GM12878 (cell line): ENCODE results near the gene MAN2C1. TPM values are rescaled to one million over a fixed set of nuclear protein-coding genes. Genes with fewer than 3 reads are reported as not detected.
A peak's percentile ranks its signal among the peaks of the same experiment; 100 is the strongest.

ENCODE experiments used
- ATAC-seq: fragments of 200-7000 bp; cut with Tn5 transposase; 3 replicates; pipeline ENCODE4 v1.9.1; 2020; ENCODE audit warnings: mild to moderate bottlenecking, moderate library complexity
- BruUV-seq: library from RNA; stranded (reverse); fragments of 400-500 nt; replicated peaks from 2 replicates; lab custom pipeline; 2021; lab: Mats Ljungman, UMichigan
- CTCF ChIA-PET: fragments of 300-600 bp; sonication (Branson Sonifier 250); formaldehyde crosslinking; extraction: SDS; loops from one replicate; lab custom pipeline; 2021; ENCODE audit warnings: inconsistent platforms; lab: Yijun Ruan, JAX
- POLR2A ChIA-PET: fragments of 350-600 bp; formaldehyde crosslinking; extraction: SDS; loops from one replicate; lab custom pipeline; 2021; ENCODE audit warnings: inconsistent platforms; lab: Charles Lee
- RAD21 ChIA-PET: fragments of 300-600 bp; sonication (Branson Sonifier 250); formaldehyde crosslinking; loops from one replicate; lab custom pipeline; 2023; ENCODE audit warnings: antibody characterized with exemption; ENCODE audit not compliant: unreplicated experiment; lab: Charles Lee
- SMC1A ChIA-PET: fragments of 300-600 bp; sonication (Branson Sonifier 250); formaldehyde crosslinking; loops from one replicate; lab custom pipeline; 2023; ENCODE audit not compliant: unreplicated experiment, uncharacterized antibody; lab: Charles Lee
- DNase-seq: peaks from one replicate; pipeline ENCODE4 v3.0.0-alpha.2; 2011; ENCODE audit warnings: low read depth, low spot score
- FAIRE-seq: peaks from 3 replicates; lab custom pipeline; 2011; peaks lifted over from hg19 to GRCh38; lab: Jason Lieb, UNC
- H2AFZ ChIP-seq: 2 replicates; pipeline ENCODE4 v1.6.0; 2011; ENCODE audit warnings: low read depth, low read length, control low read depth; ENCODE audit not compliant: control insufficient read depth
- H3K27ac ChIP-seq: 2 replicates; pipeline ENCODE4 v1.5.1; 2011; ENCODE audit warnings: control low read depth; ENCODE audit not compliant: control insufficient read depth, insufficient read depth
- H3K27me3 ChIP-seq, 2 experiments: replicated peaks in 1 of 2; 2 replicates each; pipeline versions ENCODE4 v1.6.0 to v1.6.1; 2011; ENCODE audit warnings: low read length in 1 of 2; ENCODE audit not compliant: control insufficient read depth in 2 of 2, insufficient read depth in 2 of 2
- H3K36me3 ChIP-seq, 2 experiments: 2 replicates each; pipeline ENCODE4 v1.5.1; 2011; ENCODE audit warnings: low read length in 1 of 2; ENCODE audit not compliant: control insufficient read depth in 2 of 2, insufficient read depth in 2 of 2
- H3K4me1 ChIP-seq: 2 replicates; pipeline ENCODE4 v1.6.1; 2011; ENCODE audit warnings: mild to moderate bottlenecking, low read length, moderate library complexity, mixed read lengths; ENCODE audit not compliant: control insufficient read depth, insufficient read depth
- H3K4me2 ChIP-seq: 2 replicates; pipeline ENCODE4 v1.6.0; 2011; ENCODE audit warnings: control low read depth; ENCODE audit not compliant: control insufficient read depth, insufficient read depth
- H3K4me3 ChIP-seq: fragments of 200-600 bp; sonication (generic); 2 replicates; pipeline ENCODE4 v1.5.1; 2016
- H3K79me2 ChIP-seq: 2 replicates; pipeline ENCODE4 v1.6.0; 2011; ENCODE audit warnings: low read length; ENCODE audit not compliant: control insufficient read depth, insufficient read depth
- H3K9ac ChIP-seq: 2 replicates; pipeline ENCODE4 v1.8.0; 2011; ENCODE audit warnings: low read length, control low read depth, mixed read lengths; ENCODE audit not compliant: control insufficient read depth, insufficient read depth
- H3K9me3 ChIP-seq: replicated peaks from 3 replicates; pipeline ENCODE4 v1.5.1; 2011; ENCODE audit warnings: mild to moderate bottlenecking, low read length; ENCODE audit not compliant: control insufficient read depth, insufficient read depth
- H4K20me1 ChIP-seq: 2 replicates; pipeline ENCODE4 v1.6.0; 2011; ENCODE audit not compliant: control insufficient read depth, insufficient read depth
- POLR2A ChIP-seq: IDR thresholded peaks from 2 replicates; pipeline ENCODE4 v1.6.1; 2011; ENCODE audit warnings: low read depth, mild to moderate bottlenecking, low read length
- RB1 ChIP-seq: fragments of 450-650 bp; formaldehyde crosslinking; IDR thresholded peaks from 2 replicates; pipeline ENCODE4 v1.6.1; 2017; ENCODE audit warnings: mild to moderate bottlenecking, borderline replicate concordance
- SUZ12 ChIP-seq: fragments of 200-600 bp; sonication (generic); IDR thresholded peaks from one replicate; pipeline ENCODE4 v1.6.1; 2018; ENCODE audit warnings: antibody characterized with exemption, mild to moderate bottlenecking; ENCODE audit not compliant: unreplicated experiment
- WGBS: methylation state at CpG from one replicate; pipeline ENCODE4 v1.1.6; 2016; ENCODE audit warnings: low lambda C conversion rate; ENCODE audit not compliant: insufficient replicate concordance, insufficient coverage; ENCODE audit errors: missing lambda C conversion rate; 5-methylcytosine and 5-hydroxymethylcytosine counted together
- in situ Hi-C: fragments of 300-500 bp; cut with MboI; formaldehyde crosslinking; loops from 9 replicates; pipeline ENCODE4 v1.14.3; 2018; ENCODE audit warnings: mixed read lengths
- intact Hi-C: fragments of 100-400 bp; cut with micrococcal nuclease; formaldehyde crosslinking; loops from one replicate; pipeline ENCODE4 v1.14.2; 2022; ENCODE audit not compliant: unreplicated experiment
- polyA plus RNA-seq, 11 experiments: library from polyadenylated mRNA; depleted of rRNA in 4 of 11; unstranded in 6 of 11; stranded (reverse) in 5 of 11; fragments of >200 nt; fragmentation: Nextera tagmentation in 4 of 11; fragmentation: Illumina TruSeq in 1 of 11; extraction: Ambion mirVana in 4 of 11; extraction: Trizol in 1 of 11; gene quantifications; 1 replicate in 1 of 11; 2 replicates in 10 of 11; pipeline versions ENCODE4 v1.2.1 to v1.2.3, GENCODE V29; 2011 to 2016; ENCODE audit warnings: inconsistent platforms in 2 of 11, missing spikeins in 2 of 11, low read depth in 1 of 11
- total RNA-seq, 4 experiments: library from RNA; depleted of rRNA in 3 of 4; stranded (reverse); fragments of >200 nt in 3 of 4; fragmentation: Illumina TruSeq in 1 of 4; extraction: Trizol in 1 of 4; gene quantifications; 2 replicates each; pipeline versions ENCODE4 v1.2.1 to v1.2.3, GENCODE V29; 2013 to 2021
- TF ChIP-seq, protein P1 (sequence below): fragments of 450-650 bp; IDR thresholded peaks from 2 replicates; pipeline ENCODE4 v1.6.1; 2018; ENCODE audit warnings: borderline replicate concordance, mild to moderate bottlenecking; ENCODE audit not compliant: partially characterized antibody

The MAN2C1 gene
- total and polyA plus RNA-seq, 10 of the 15 experiments (the other 5 are each of a cell fraction or from before 2014, with no cell fraction given): 1.4 to 111 (median 42.2) TPM

GRCh38 chr15:75354454-75354853 is 14.0 kb downstream of the MAN2C1 start:
- Histone ChIP-seq H2AFZ (no peak overlapping the region), H3K27me3 (no peaks in the 10 kb centered on the region), H3K9ac (no peak overlapping the region), H3K27ac (no peak overlapping the region), H3K36me3 (no peaks in the 10 kb centered on the region; a peak in 2 of 4 replicates), H3K4me2 (no peak overlapping the region), H4K20me1 (no peaks in the 10 kb centered on the region), H3K9me3 (peaks cover 4% of the 10 kb centered on the region; the same call in 2 of the 3 replicates), H3K4me1 (peaks cover 6% of the 10 kb centered on the region), H3K4me3 (no peak overlapping the region), H3K79me2 (no peaks in the 10 kb centered on the region)
- intact Hi-C loops: no loop called here
- TF ChIP-seq RB1 (no peak), SUZ12 (no peak)
- ChIA-PET POLR2A (no interaction called here), SMC1A (interaction anchor here (0.5 kb wide), 1 partner anchor 554 kb away, joined by 3 read pairs; no protein-coding TSS in a partner anchor), CTCF (interaction anchor here (2.2 kb wide), 1 partner anchor 14 kb away, joined by 12 read pairs; the partner anchor contains the start of gene MAN2C1), RAD21 (no interaction called here)
- FAIRE-seq (no peak), DNase-seq (no peak), ATAC-seq (no peak)
- in situ Hi-C loops: no loop called here
- BruUV-seq: no TSS peak
- 78% methylated on average over 7 of the region's 7 CpGs for whole genome bisulfite sequencing

GRCh38 chr15:75353604-75354003 is 14.8 kb downstream of the MAN2C1 start:
- intact Hi-C loops: no loop called here
- TF ChIP-seq POLR2A: peak; percentile 50
- TF ChIP-seq, protein P1, sequence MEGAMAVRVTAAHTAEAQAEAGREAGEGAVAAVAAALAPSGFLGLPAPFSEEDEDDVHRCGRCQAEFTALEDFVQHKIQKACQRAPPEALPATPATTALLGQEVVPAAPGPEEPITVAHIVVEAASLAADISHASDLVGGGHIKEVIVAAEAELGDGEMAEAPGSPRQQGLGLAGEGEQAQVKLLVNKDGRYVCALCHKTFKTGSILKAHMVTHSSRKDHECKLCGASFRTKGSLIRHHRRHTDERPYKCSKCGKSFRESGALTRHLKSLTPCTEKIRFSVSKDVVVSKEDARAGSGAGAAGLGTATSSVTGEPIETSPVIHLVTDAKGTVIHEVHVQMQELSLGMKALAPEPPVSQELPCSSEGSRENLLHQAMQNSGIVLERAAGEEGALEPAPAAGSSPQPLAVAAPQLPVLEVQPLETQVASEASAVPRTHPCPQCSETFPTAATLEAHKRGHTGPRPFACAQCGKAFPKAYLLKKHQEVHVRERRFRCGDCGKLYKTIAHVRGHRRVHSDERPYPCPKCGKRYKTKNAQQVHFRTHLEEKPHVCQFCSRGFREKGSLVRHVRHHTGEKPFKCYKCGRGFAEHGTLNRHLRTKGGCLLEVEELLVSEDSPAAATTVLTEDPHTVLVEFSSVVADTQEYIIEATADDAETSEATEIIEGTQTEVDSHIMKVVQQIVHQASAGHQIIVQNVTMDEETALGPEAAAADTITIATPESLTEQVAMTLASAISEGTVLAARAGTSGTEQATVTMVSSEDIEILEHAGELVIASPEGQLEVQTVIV: no peak
- Histone ChIP-seq H3K27me3 (no peaks in the 10 kb centered on the region; a peak in 1 of 4 replicates), H3K4me3 (no peak overlapping the region), H2AFZ (no peak overlapping the region), H3K4me2 (no peak overlapping the region), H3K36me3 (no peaks in the 10 kb centered on the region; a peak in 2 of 4 replicates), H3K27ac (no peak overlapping the region), H3K9me3 (peaks cover 11% of the 10 kb centered on the region; the same call in 2 of the 3 replicates), H3K4me1 (peaks cover 11% of the 10 kb centered on the region), H4K20me1 (no peaks in the 10 kb centered on the region), H3K9ac (no peak overlapping the region), H3K79me2 (no peaks in the 10 kb centered on the region)
- ChIA-PET CTCF (interaction anchor here (0.6 to 2.2 kb wide), 2 partner anchors 15 to 147 kb away, joined by 3 to 12 read pairs; partner anchors contain the start of gene MAN2C1), SMC1A (interaction anchor here (1.4 kb wide), 1 partner anchor 14 kb away, joined by 4 read pairs; no protein-coding TSS in a partner anchor), POLR2A (no interaction called here), RAD21 (no interaction called here)
- in situ Hi-C loops: no loop called here
- FAIRE-seq (no peak), DNase-seq (no peak), ATAC-seq (no peak)
- WGBS: 84% methylated on average over 7 of the region's 7 CpGs
- BruUV-seq: no TSS peak
